GM03348 (cell line): ENCODE data around the gene MN1.

Source experiments
- DNase-seq: peaks from one replicate; pipeline ENCODE4 v3.0.0; 2012; ENCODE audit warnings: low spot score

Gene MN1

DNA sequence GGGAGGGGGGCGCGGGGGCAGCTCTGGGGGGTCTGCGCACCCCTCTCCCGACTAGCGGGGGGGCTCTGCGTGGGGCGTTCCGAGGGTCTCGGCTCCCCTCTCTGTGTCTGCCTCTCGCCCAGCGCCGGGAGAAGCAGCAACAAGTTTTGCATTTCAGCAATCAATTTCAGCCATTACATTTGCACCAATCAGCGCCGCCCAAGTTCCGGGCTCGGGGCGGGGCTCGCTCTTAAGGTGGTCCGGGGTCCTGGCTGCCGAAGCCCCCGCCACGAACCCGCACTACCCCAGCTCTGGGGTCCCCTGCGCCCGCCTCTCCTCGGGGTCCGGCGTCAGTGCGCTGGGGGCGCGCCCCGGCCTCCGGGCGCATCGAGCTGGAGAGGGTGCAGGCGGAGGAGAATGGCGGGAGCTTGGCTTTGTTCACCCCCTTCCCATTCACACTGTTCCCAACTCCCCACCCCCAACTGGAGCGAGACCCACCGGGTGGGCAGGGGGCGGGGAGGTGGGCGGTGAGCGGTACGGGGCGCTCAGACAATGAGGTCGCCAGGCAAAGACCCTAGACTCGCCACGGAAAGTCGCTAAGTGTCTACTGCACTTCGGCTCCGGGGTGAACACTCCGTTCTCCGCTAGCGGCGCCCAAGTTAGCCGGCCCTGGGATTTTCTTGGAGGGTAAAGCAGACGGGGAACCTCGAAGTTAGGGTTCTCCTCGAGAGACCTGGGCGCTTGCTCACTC is at the start of gene MN1:
MN1 (minus strand) TSS at position 141 of the 730 bp plus-strand sequence. CDS start 1,213 bp downstream, outside the sequence.
- peak; percentile 90 for DNase-seq

- no peak for DNase-seq
Observed at GRCh38 chr22:27850000-27850521, 48.5 kb upstream of the MN1 start.

- no peak for DNase-seq
Observed at GRCh38 chr22:27848005-27848404, 46.4 kb upstream of the MN1 start.

DNA sequence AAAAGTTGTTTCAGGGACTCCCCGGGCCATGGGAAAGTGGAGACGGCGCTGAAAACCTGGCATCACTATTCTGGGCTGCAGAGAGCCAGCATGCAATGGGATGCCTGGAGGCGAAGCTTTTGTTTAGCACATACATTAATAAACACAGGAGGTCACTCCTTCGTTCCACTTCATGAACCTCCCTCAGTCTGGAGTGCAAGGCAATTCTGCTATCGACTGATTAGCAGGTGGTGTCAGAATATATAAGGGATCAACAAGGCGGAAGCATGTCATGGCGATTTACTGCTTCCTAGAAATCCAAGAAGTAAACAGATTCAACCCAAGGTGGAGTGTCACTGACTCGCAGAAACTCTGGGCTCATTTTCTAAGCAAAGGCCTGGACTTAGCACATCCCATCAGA is 45.4 kb upstream of the MN1 start:
- DNase-seq = no peak

GRCh38 chr22:27846248-27846757 is 44.7 kb upstream of the MN1 start:
- no peak for DNase-seq

GRCh38 chr22:27845644-27846043 is 44.1 kb upstream of the MN1 start:
- no peak for DNase-seq

- DNase-seq = no peak
Observed at GRCh38 chr22:27844656-27845591, 43.4 kb upstream of the MN1 start.

DNA sequence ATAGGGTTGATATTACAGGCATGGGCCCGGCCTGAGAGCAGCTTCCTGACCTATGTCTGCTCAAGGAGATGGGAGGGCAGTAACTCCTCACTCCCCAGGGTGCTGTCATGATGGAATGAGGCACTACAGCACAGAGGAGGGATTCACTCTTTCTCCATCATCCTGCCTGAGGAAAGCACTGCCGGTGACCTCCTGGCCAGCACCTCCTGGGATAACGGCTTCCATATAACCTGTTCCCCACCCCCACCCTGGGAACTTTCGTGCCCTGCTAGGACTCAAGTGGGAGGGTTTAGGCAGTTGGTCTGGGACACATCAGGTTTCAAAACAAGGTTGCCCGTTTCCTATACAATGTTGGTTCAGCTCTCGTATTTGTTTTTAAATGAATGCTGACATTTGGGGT is 42.7 kb upstream of the MN1 start:
- DNase-seq = no peak

GRCh38 chr22:27843441-27843840 is 41.9 kb upstream of the MN1 start:
- no peak for DNase-seq

GRCh38 chr22:27842669-27843431 is 41.3 kb upstream of the MN1 start:
- peak; percentile 69 for DNase-seq

- DNase-seq = no peak
Observed at GRCh38 chr22:27842201-27842600, 40.6 kb upstream of the MN1 start.

DNA sequence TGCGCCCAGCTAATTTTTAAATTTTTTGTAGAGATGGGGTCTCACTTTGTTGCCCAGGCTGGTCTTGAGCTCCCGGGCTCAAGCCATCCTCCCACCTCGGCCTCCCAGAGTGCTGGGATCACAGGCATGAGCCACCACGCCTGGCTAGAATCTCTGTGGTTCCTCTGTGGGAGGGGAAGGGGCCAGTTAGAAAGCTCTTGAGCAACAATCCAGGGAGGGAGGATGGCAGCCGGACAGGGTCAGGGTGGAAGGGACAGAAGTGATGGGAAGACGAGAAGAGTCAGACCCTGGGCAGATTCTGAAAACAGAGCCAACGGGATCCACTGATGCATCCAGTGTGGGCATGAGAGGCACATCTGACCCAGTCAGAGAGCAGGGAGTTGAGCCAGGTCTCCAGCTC is 38.9 kb upstream of the MN1 start:
- no peak for DNase-seq

GRCh38 chr22:27839057-27839660 is 37.6 kb upstream of the MN1 start:
- no peak for DNase-seq

- DNase-seq = peak; percentile 79
Observed at GRCh38 chr22:27836181-27836580, 34.6 kb upstream of the MN1 start.

DNA sequence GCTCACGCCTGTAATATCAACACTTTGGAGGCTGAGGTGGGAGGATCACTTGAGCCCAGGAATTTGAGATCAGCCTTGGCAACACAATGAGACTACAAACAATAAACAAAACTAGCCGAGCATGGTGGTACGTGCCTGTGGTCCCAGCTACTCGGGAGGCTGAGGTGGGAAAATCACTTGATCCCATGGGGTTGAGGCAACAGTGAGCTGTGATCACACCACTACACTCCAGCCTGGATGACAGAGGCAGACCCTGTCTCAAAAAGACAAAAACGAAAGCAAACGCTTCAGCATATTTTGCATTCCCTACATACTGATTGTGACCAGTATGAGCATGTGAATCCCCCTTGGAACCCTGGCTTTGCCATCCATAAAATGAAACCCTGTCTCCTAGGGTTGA is 33.9 kb upstream of the MN1 start:
- no peak for DNase-seq

GRCh38 chr22:27834364-27835185 is 33.0 kb upstream of the MN1 start:
- no peak for DNase-seq

- DNase-seq = no peak
Observed at GRCh38 chr22:27833803-27834202, 32.2 kb upstream of the MN1 start.

DNA sequence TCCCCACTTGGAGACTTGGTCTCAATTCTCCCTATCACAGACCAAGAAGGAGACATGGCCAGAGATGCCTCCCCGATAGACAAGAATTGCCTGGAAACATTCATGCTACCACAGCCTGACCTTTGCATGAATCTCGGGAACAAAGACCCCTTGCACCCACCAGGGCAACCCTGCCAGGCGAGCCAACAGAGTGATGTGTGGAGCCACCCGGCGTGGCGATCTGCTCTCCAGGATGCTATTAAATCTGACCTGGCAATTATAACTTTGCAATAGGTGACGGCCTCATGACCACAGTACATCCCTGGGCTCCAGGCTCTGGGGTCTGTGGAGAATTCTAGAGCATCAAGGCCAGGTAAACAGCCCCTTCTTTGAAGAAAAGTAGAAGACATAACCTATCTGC is 31.1 kb upstream of the MN1 start:
- no peak for DNase-seq

DNA sequence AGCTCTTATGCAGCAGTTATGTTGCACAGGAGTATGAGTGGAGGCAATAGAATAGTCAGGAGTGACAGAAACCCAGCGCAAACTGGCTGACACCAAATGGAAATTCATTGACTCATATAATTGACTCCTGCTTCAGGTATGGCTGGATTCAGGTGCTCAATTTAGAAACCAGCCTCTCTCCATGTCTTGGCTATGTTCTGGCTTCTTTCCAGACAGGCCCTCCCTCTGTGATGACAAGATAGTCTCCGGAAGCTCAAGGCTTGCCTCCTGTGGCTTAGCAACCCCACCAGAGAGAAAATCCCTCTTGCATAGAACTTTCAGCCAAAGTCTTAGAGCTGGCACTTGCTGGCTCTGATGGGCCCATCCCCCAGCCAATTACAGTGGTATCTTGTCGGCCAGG is 28.1 kb upstream of the MN1 start:
- no peak for DNase-seq
